A673 (cell line): ENCODE results near the gene ENOX1.

Experiments used
- CTCF ChIP-seq: fragments of 300-800, 200-600 bp; sonication (generic); conservative IDR thresholded peaks from 2 replicates; pipeline ENCODE4 v1.5.1; 2017; ENCODE audit warnings: low read depth, mild to moderate bottlenecking, antibody characterized with exemption, low read length, moderate library complexity, mixed read lengths
- EZH2 ChIP-seq: fragments of 200-600 bp; sonication (generic); IDR thresholded peaks from 2 replicates; pipeline ENCODE4 v1.6.1; 2017; ENCODE audit warnings: borderline replicate concordance, low read depth, mild to moderate bottlenecking, mixed read lengths, antibody characterized with exemption, low read length; ENCODE audit not compliant: poor library complexity, severe bottlenecking

- no peak for TF ChIP-seq CTCF
- no peak for TF ChIP-seq EZH2
Observed at GRCh38 chr13:43273362-43273761, 513.4 kb downstream of the ENOX1 start.
